Neuronal stem cell (in vitro differentiated cells): Measurements from ENCODE around the gene S100A5.

Experiments
- DNase-seq: peaks from one replicate; pipeline ENCODE4 v3.0.0-alpha.2; 2013; ENCODE audit warnings: low spot score
- H2AFZ ChIP-seq: one replicate; pipeline ENCODE4 v1.6.1; 2013; ENCODE audit warnings: mild to moderate bottlenecking, low read length, inconsistent platforms
- H2AK5ac ChIP-seq: 2 replicates; pipeline ENCODE4 v1.6.1; 2013; ENCODE audit warnings: low read depth, mild to moderate bottlenecking, inconsistent platforms, low read length, moderate library complexity, mixed read lengths
- H2BK120ac ChIP-seq: 2 replicates; pipeline ENCODE4 v1.6.1; 2013; ENCODE audit warnings: low read depth, mild to moderate bottlenecking, inconsistent platforms, low read length, moderate library complexity, mixed read lengths
- H2BK12ac ChIP-seq: one replicate; pipeline ENCODE4 v1.6.1; 2013; ENCODE audit warnings: low read length, inconsistent platforms
- H2BK15ac ChIP-seq: 2 replicates; pipeline ENCODE4 v1.6.1; 2013; ENCODE audit warnings: mild to moderate bottlenecking, low read length, inconsistent platforms, mixed read lengths
- H2BK5ac ChIP-seq: one replicate; pipeline ENCODE4 v1.6.1; 2013; ENCODE audit warnings: inconsistent platforms, mild to moderate bottlenecking, low read length, moderate library complexity
- H3K14ac ChIP-seq: one replicate; pipeline ENCODE4 v1.6.1; 2013; ENCODE audit warnings: low read length, inconsistent platforms
- H3K18ac ChIP-seq: 2 replicates; pipeline ENCODE4 v1.6.1; 2013; ENCODE audit warnings: low read length, inconsistent platforms
- H3K23ac ChIP-seq: 2 replicates; pipeline ENCODE4 v1.6.1; 2013; ENCODE audit warnings: low read depth, mild to moderate bottlenecking, mixed read lengths, low read length, inconsistent platforms; ENCODE audit not compliant: poor library complexity
- H3K27ac ChIP-seq: replicated peaks from 3 replicates; pipeline ENCODE4 v1.5.1; 2013; ENCODE audit warnings: low read length, inconsistent platforms
- H3K27me3 ChIP-seq, 3 experiments: 2 replicates each; pipeline ENCODE4 v1.6.1; 2013; ENCODE audit warnings: low read length in 3 of 3, mild to moderate bottlenecking in 2 of 3, inconsistent platforms in 1 of 3, low read depth in 1 of 3, mixed read lengths in 1 of 3, moderate library complexity in 1 of 3; ENCODE audit not compliant: control insufficient read depth in 3 of 3, insufficient read depth in 3 of 3
- H3K36me3 ChIP-seq, 2 donors: replicated peaks in 1 of 2; 2 replicates each; pipeline ENCODE4 v1.6.1; 2013; ENCODE audit warnings: low read length in 2 of 2; ENCODE audit not compliant: control insufficient read depth in 2 of 2, insufficient read depth in 2 of 2
- H3K4ac ChIP-seq: 2 replicates; pipeline ENCODE4 v1.6.1; 2013; ENCODE audit warnings: inconsistent platforms, mild to moderate bottlenecking, low read length, moderate library complexity
- H3K4me1 ChIP-seq, 2 donors: 1 replicate in 1 of 2; 2 replicates in 1 of 2; pipeline ENCODE4 v1.6.1; 2013; ENCODE audit warnings: low read length in 2 of 2, low read depth in 1 of 2; ENCODE audit not compliant: control insufficient read depth in 2 of 2, insufficient read depth in 1 of 2
- H3K4me2 ChIP-seq: one replicate; pipeline ENCODE4 v1.6.1; 2013; ENCODE audit warnings: mild to moderate bottlenecking, low read length, inconsistent platforms; ENCODE audit not compliant: insufficient read depth, poor library complexity, severe bottlenecking
- H3K4me3 ChIP-seq, 2 donors: 2 replicates each; pipeline ENCODE4 v1.5.1; 2013; ENCODE audit warnings: low read length in 2 of 2, mild to moderate bottlenecking in 2 of 2, inconsistent platforms in 1 of 2, moderate library complexity in 1 of 2
- H3K79me1 ChIP-seq: one replicate; pipeline ENCODE4 v1.6.1; 2013; ENCODE audit warnings: low read depth, mild to moderate bottlenecking, inconsistent platforms, low read length, moderate library complexity
- H3K9ac ChIP-seq: one replicate; pipeline ENCODE4 v1.6.1; 2013; ENCODE audit warnings: mild to moderate bottlenecking, low read depth, low read length, inconsistent platforms; ENCODE audit not compliant: poor library complexity
- H3K9me3 ChIP-seq, 2 donors: replicated peaks in 1 of 2; 2 replicates each; pipeline versions ENCODE3 to v1.6.1; 2013; ENCODE audit warnings: low read length in 2 of 2, mild to moderate bottlenecking in 2 of 2, inconsistent platforms in 1 of 2, low read depth in 1 of 2, mixed read lengths in 1 of 2, moderate library complexity in 1 of 2; ENCODE audit not compliant: control insufficient read depth in 2 of 2, insufficient read depth in 1 of 2
- H4K8ac ChIP-seq: one replicate; pipeline ENCODE4 v1.6.1; 2013; ENCODE audit warnings: low read depth, mild to moderate bottlenecking, inconsistent platforms, low read length, moderate library complexity
- H4K91ac ChIP-seq: one replicate; pipeline ENCODE4 v1.6.1; 2013; ENCODE audit warnings: low read length, low read depth, mild to moderate bottlenecking, inconsistent platforms; ENCODE audit not compliant: poor library complexity
- WGBS, 2 donors: extraction: QIAGEN DNeasy Blood & Tissue Kit; methylation state at CpG; one replicate each; pipeline ENCODE4 v1.1.7; 2013; ENCODE audit warnings: missing lambda C conversion rate in 2 of 2, mixed read lengths in 1 of 2; ENCODE audit not compliant: insufficient read length in 2 of 2, insufficient replicate concordance in 1 of 2; ENCODE audit errors: extremely low coverage in 2 of 2; 5-methylcytosine and 5-hydroxymethylcytosine counted together

The S100A5 gene

GRCh38 chr1:153503766-153504165, 37.0 kb downstream of the S100A5 start:
- Histone ChIP-seq H2BK5ac (no peak overlapping the region), H2AFZ (no peak overlapping the region), H3K9me3 (peaks cover 0 to 1% of the 10 kb centered on the region in 2 donors), H3K4me1 (no peaks in the 10 kb centered on the region), H3K14ac (no peak overlapping the region), H3K4me2 (no peak overlapping the region), H2AK5ac (no peak overlapping the region), H4K8ac (no peak overlapping the region), H3K9ac (no peak overlapping the region), H2BK12ac (no peak overlapping the region), H3K23ac (no peak overlapping the region), H3K4ac (no peak overlapping the region), H3K27me3 (peaks cover 0 to 17% (median 0%) of the 10 kb centered on the region in 3 experiments), H2BK120ac (no peak overlapping the region), H3K18ac (no peak overlapping the region), H3K27ac (no peak overlapping the region), H4K91ac (no peak overlapping the region), H3K79me1 (no peaks in the 10 kb centered on the region), H2BK15ac (no peak overlapping the region), H3K4me3 (no peak overlapping the region), H3K36me3 (no peaks in the 10 kb centered on the region)
- DNase-seq, result no peak
- WGBS, 2 donors, result no CpG with 5 or more reads among the region's 3 CpGs

DNA sequence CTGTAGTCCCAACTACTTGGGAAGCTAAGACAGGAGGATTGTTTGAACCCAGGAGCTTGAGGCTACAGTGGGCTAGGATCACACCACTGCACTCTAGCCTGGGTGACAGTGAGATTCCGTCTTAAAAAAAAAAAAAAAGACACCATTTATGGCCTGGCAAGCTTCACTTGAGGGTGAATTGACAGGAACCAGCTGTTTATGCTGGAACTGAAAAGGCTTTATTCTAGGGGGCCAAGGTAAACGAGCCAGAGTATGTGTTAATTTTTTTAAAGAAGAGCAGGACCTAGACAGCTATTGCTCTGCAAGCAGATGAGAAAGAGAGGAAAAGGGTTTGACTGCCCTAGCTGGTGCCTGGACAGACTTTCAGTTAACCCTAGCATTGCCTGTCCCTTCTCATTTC, 42.0 kb downstream of the S100A5 start:
- H4K8ac ChIP-seq, result no peak overlapping the region
- peaks cover 0 to 9% (median 0%) of the 10 kb centered on the region in 3 experiments for H3K27me3 ChIP-seq
- H3K4ac ChIP-seq, result no peak overlapping the region
- no peaks in the 10 kb centered on the region for H3K9me3 ChIP-seq
- no peak overlapping the region for H3K4me2 ChIP-seq
- no peak overlapping the region for H2AFZ ChIP-seq
- no peak overlapping the region for H2AK5ac ChIP-seq
- no peak overlapping the region for H3K4me3 ChIP-seq
- no peak overlapping the region for H3K27ac ChIP-seq
- H3K79me1 ChIP-seq, result no peaks in the 10 kb centered on the region
- H3K9ac ChIP-seq, result no peak overlapping the region
- no peak for DNase-seq
- H3K14ac ChIP-seq, result no peak overlapping the region
- H3K4me1 ChIP-seq, result no peaks in the 10 kb centered on the region
- H2BK15ac ChIP-seq, result no peak overlapping the region
- H2BK5ac ChIP-seq, result no peak overlapping the region
- no CpG with 5 or more reads among the region's 2 CpGs for WGBS, 2 donors
- no peak overlapping the region for H2BK120ac ChIP-seq
- H3K36me3 ChIP-seq, result no peaks in the 10 kb centered on the region
- H2BK12ac ChIP-seq, result no peak overlapping the region
- no peak overlapping the region for H3K18ac ChIP-seq
- H4K91ac ChIP-seq, result no peak overlapping the region
- no peak overlapping the region for H3K23ac ChIP-seq

DNA sequence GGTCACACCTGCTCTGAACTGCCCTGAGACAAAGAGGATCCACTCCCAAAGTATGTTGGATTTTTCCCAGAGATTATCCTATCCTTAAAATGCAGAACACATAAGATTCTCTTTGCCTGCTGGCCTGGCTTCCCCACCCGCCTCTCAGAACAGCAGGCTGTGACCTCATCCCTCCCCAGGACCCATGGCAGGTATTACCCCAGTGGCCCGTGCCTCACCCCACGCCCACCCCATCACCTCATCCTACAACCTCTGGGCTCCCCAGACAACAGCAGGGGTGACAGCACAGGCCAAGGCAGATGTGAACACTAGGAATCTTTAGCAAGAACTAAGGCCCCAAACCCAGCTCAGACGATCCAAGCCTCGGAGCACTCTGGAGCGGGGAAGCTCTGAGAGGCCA, 45.2 kb downstream of the S100A5 start:
- no CpG with 5 or more reads among the region's 6 CpGs for WGBS, 2 donors

GRCh38 chr1:153494976-153495535, 45.7 kb downstream of the S100A5 start:
- H3K23ac ChIP-seq, result no peak overlapping the region
- H3K79me1 ChIP-seq, result no peaks in the 10 kb centered on the region
- H3K9me3 ChIP-seq, result peaks cover 0 to 1% of the 10 kb centered on the region in 2 donors
- H2BK120ac ChIP-seq, result no peak overlapping the region
- H3K27ac ChIP-seq, result no peak overlapping the region
- no peaks in the 10 kb centered on the region for H3K36me3 ChIP-seq
- H2BK15ac ChIP-seq, result no peak overlapping the region
- no peak overlapping the region for H3K4me3 ChIP-seq
- H3K27me3 ChIP-seq, result peaks cover 0 to 14% (median 0%) of the 10 kb centered on the region in 3 experiments
- H3K9ac ChIP-seq, result no peak overlapping the region
- H2AFZ ChIP-seq, result no peak overlapping the region
- H3K14ac ChIP-seq, result no peak overlapping the region
- no peak overlapping the region for H4K8ac ChIP-seq
- DNase-seq, result peak; percentile 84
- H3K4me1 ChIP-seq, result peaks cover 0 to 5% of the 10 kb centered on the region in 2 donors
- no peak overlapping the region for H3K4ac ChIP-seq
- H3K4me2 ChIP-seq, result no peak overlapping the region
- H2BK5ac ChIP-seq, result no peak overlapping the region
- no peak overlapping the region for H4K91ac ChIP-seq
- no peak overlapping the region for H2AK5ac ChIP-seq
- H3K18ac ChIP-seq, result no peak overlapping the region
- no CpG with 5 or more reads among the region's 6 CpGs for WGBS, 2 donors
- H2BK12ac ChIP-seq, result no peak overlapping the region

More for the DNA sequence above, 45.2 kb downstream of the S100A5 start:
- Histone ChIP-seq H2BK5ac (no peak overlapping the region), H3K36me3 (no peaks in the 10 kb centered on the region), H4K8ac (peak overlapping the region; percentile 52), H3K79me1 (no peaks in the 10 kb centered on the region), H3K9me3 (peaks cover 0 to 1% of the 10 kb centered on the region in 2 donors), H3K9ac (no peak overlapping the region), H3K4me1 (peaks cover 0 to 2% of the 10 kb centered on the region in 2 donors), H3K27ac (no peak overlapping the region), H2BK120ac (no peak overlapping the region), H3K4me3 (no peak overlapping the region), H2AK5ac (no peak overlapping the region), H3K27me3 (peaks cover 0 to 16% (median 0%) of the 10 kb centered on the region in 3 experiments), H3K23ac (no peak overlapping the region), H3K4ac (no peak overlapping the region), H3K14ac (no peak overlapping the region), H2AFZ (no peak overlapping the region), H3K4me2 (no peak overlapping the region), H2BK12ac (no peak overlapping the region), H4K91ac (no peak overlapping the region), H3K18ac (no peak overlapping the region), H2BK15ac (peak overlapping the region; percentile 49)
- DNase-seq, result no peak
